Cardiac fibroblast (primary cell): Measurements from ENCODE around the gene ZDHHC11.
"Not testable (repeated sequence)": the region's sequence is repeated elsewhere in the genome, so short reads cannot be mapped to it uniquely, and the experiment has no call there.

Source experiments
- DNase-seq, 2 donors: peaks; one replicate each; pipeline versions ENCODE4 v3.0.0 to v3.0.0-alpha.2; 2010; ENCODE audit warnings: low read depth in 2 of 2
- H3K4me3 ChIP-seq, 2 donors: replicated peaks in 1 of 2; 1 replicate in 1 of 2; 2 replicates in 1 of 2; pipeline ENCODE4 v1.5.1; 2011; ENCODE audit warnings: low read depth in 2 of 2, low read length in 2 of 2, mild to moderate bottlenecking in 2 of 2, moderate library complexity in 1 of 2
- CTCF ChIP-seq: IDR thresholded peaks from one replicate; pipeline ENCODE4 v1.5.1; 2011; ENCODE audit warnings: low read depth, mild to moderate bottlenecking, low read length, inconsistent platforms

ZDHHC11 gene

GRCh38 chr5:821504-821903 lies 29.3 kb downstream of the ZDHHC11 start:
- TF ChIP-seq CTCF = no peak
- no peak for DNase-seq
- H3K4me3 ChIP-seq = no peak overlapping the region

GRCh38 chr5:820245-820644 lies 30.5 kb downstream of the ZDHHC11 start:
- DNase-seq = no peak
- H3K4me3 ChIP-seq = no peak overlapping the region
- no peak for TF ChIP-seq CTCF

- TF ChIP-seq CTCF = no peak
Measured at GRCh38 chr5:819078-819477, 31.7 kb downstream of the ZDHHC11 start.

GRCh38 chr5:816176-816575 lies 34.6 kb downstream of the ZDHHC11 start:
- no peak for DNase-seq
- no peak for TF ChIP-seq CTCF
- H3K4me3 ChIP-seq = no peak overlapping the region

More at GRCh38 chr5:819078-819477, 31.7 kb downstream of the ZDHHC11 start:
- no peak overlapping the region for H3K4me3 ChIP-seq
- no peak for DNase-seq

GRCh38 chr5:815449-815848 lies 35.3 kb downstream of the ZDHHC11 start:
- H3K4me3 ChIP-seq = no peak overlapping the region
- DNase-seq = no peak
- no peak for TF ChIP-seq CTCF

- H3K4me3 ChIP-seq, DNase-seq: not testable (repeated sequence)
Measured at GRCh38 chr5:813575-813974, 37.2 kb downstream of the ZDHHC11 start.

GRCh38 chr5:811384-811783 lies 39.4 kb downstream of the ZDHHC11 start:
- not testable (repeated sequence) for H3K4me3 ChIP-seq, DNase-seq

GRCh38 chr5:807719-808514 lies 42.9 kb downstream of the ZDHHC11 start:
- DNase-seq, H3K4me3 ChIP-seq: not testable (repeated sequence)
